Stimulated activated naive CD8-positive, alpha-beta T cell treated with anti-CD3 and anti-CD28 coated beads, Interleukin-15, Interleukin-2, amounts not matched to agents 100 ng/mL and 50 ng/mL, for 24 hours (primary cell): ENCODE results near the gene ZNF629.

ENCODE experiments used
- H3K27ac Mint-ChIP-seq: one replicate; pipeline ENCODE4 v1.8.0; 2021; ENCODE audit warnings: mild to moderate bottlenecking, mixed read lengths
- H3K27me3 Mint-ChIP-seq: one replicate; pipeline ENCODE4 v1.8.0; 2021; ENCODE audit warnings: mixed read lengths
- H3K36me3 Mint-ChIP-seq: one replicate; pipeline ENCODE4 v1.8.0; 2021; ENCODE audit warnings: low read depth, mixed read lengths
- H3K4me1 Mint-ChIP-seq: one replicate; pipeline ENCODE4 v1.8.0; 2021; ENCODE audit warnings: low read depth, mixed read lengths
- H3K4me3 Mint-ChIP-seq: one replicate; pipeline ENCODE4 v1.8.0; 2021; ENCODE audit warnings: mild to moderate bottlenecking, mixed read lengths
- H3K9me3 Mint-ChIP-seq: one replicate; pipeline ENCODE4 v1.8.0; 2021; ENCODE audit warnings: mixed read lengths

ZNF629 gene

DNA sequence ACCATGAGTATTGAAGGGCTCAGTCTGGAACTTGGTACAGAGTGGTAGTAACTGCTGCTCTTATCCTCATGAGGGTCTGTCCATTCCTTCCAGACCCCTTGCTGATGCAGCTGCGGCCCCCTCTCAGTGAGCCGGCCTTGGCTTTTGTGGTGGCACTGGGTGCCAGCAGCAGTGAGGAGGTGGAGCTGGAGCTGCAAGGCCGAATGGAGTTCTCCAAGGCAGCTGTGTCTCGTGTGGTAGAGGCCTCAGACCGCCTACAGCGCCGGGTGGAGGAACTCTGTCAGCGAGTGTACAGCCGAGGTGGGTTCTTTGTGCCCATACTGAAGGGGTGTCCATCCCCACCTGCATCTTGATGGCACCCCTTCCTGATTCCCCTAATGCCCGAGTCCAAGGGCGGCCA, 22.9 kb downstream of the ZNF629 start:
- no peak overlapping the region for H3K27ac Mint-ChIP-seq
- H3K27me3 Mint-ChIP-seq, result no peaks in the 10 kb centered on the region
- H3K4me1 Mint-ChIP-seq, result peaks cover 31% of the 10 kb centered on the region
- peaks cover 45% of the 10 kb centered on the region for H3K36me3 Mint-ChIP-seq
- H3K4me3 Mint-ChIP-seq, result no peak overlapping the region
- no peaks in the 10 kb centered on the region for H3K9me3 Mint-ChIP-seq

DNA sequence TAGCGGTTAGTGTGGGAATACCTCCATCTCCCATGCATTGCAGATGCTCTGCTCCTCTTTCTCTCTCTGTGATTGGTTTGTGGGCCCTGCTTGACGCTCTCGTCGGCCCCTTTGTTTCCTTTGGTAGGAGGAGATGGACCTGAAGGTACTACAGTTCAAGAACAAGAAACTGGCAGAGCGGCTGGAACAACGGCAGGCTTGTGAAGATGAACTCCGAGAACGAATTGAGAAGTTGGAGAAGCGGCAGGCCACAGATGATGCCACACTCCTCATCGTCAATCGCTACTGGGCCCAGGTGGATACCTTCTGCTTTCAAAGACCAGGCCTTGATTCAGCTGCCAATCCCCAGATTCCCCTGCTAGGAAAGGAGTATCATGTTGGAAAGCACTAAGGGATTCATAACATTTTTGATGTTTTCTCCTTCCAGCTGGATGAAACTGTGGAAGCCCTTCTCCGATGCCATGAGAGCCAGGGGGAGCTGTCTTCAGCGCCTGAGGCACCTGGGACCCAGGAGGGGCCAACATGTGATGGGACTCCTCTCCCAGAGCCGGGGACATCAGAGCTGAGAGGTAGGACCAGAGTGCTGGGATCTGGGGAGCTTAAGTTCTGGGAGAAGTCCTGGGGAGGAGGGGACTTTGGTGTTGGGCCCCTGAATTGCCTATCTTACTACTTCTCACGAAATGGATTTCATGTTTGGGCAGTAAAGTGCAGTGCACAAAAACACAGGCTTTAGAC, 23.8 kb downstream of the ZNF629 start:
- Mint-ChIP-seq H3K27ac (peak overlapping the region; percentile 90), H3K4me1 (peaks cover 34% of the 10 kb centered on the region), H3K36me3 (peaks cover 37% of the 10 kb centered on the region), H3K4me3 (peak overlapping the region; percentile 94), H3K27me3 (no peaks in the 10 kb centered on the region), H3K9me3 (no peaks in the 10 kb centered on the region)

DNA sequence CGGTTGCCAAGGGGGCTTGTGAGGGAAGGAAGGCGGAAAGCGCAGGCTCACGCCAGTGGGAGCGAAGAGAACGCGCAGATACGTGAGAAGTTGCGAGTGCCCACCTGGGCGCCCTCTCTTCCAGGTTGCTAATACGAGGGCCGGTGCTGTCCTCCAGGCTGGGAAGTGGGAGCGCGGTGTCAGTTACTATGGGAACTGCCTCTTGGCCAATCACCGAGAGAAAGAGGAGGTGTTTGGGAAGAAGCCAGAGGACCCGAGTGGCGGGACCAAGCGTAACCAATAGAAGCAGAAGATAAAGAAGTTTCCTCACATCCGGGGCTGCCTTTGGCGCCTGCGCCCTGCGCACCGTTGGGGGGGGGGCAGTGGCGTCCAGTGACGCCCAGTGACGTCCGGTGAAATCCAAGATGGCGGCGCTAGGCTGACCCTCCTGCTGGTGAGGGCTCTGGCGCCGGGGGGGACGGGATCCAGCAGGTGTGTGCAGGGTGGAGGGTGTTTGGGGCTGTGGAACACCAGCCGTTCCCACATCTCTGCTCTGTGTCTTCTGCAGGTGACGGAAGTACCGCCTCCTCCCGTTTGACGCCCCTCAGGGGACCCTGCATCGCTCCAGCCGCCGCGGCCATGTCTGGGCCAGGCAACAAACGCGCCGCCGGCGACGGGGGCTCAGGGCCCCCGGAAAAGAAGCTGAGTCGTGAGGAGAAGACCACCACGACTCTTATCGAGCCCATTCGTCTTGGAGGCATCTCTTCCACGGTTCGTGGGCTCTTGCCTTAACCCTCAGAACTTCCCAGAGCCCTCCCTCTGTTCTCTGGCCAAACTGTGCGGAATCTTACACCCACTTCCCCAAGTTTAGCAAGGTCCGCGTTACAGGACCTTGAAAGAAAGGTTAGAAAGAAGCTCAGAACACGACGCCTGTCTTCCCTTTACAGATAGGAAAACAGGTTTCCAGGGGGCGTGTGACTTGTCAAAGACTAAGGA, 24.8 kb downstream of the ZNF629 start, which contains the start of the genes CFAP119 and RNF40:
TSS of gene CFAP119 (minus strand) at position 135 of the 975 bp plus-strand sequence. CDS start 314 bp downstream, outside the sequence.
TSS of gene RNF40 (plus strand) at position 395 of the 975 bp plus-strand sequence. CDS start at position 619, 224 bp downstream.
- peak within 1 kb of the TSS; percentile 94 for H3K4me3 Mint-ChIP-seq
- H3K4me1 Mint-ChIP-seq, result peaks cover 34% of the 10 kb centered on the region
- H3K27ac Mint-ChIP-seq, result peak within 1 kb of the TSS; percentile 90
- H3K36me3 Mint-ChIP-seq, result peaks cover 37% of the 10 kb centered on the region
- H3K9me3 Mint-ChIP-seq, result no peaks in the 10 kb centered on the region
- no peaks in the 10 kb centered on the region for H3K27me3 Mint-ChIP-seq

DNA sequence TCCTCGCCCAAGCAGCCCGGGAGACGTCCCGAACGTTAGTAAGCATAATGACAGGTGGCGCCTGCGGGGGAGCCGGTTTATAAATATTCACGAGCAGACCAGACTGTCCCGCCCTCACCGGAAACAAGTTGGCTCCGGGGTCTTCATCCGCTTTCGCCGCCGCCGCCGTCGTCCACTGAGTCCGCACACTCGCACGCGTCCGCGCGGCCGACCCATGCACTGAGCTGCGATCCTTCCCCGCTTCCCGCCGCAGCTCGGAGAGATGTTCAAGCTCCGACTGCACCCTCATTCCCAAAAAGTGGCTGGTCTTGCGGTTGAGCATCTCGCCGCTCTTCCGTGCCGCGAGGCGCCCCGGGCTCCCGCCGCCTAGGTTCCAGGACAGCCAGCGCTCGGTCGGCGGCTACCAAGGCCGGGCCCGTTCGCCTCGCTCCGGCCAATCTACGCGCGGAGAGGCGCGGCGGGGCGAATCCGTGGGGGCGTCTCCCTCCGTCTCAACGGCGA, 25.5 kb downstream of the ZNF629 start:
- peaks cover 32% of the 10 kb centered on the region for H3K4me1 Mint-ChIP-seq
- peak overlapping the region; percentile 94 for H3K4me3 Mint-ChIP-seq
- H3K27me3 Mint-ChIP-seq, result no peaks in the 10 kb centered on the region

DNA sequence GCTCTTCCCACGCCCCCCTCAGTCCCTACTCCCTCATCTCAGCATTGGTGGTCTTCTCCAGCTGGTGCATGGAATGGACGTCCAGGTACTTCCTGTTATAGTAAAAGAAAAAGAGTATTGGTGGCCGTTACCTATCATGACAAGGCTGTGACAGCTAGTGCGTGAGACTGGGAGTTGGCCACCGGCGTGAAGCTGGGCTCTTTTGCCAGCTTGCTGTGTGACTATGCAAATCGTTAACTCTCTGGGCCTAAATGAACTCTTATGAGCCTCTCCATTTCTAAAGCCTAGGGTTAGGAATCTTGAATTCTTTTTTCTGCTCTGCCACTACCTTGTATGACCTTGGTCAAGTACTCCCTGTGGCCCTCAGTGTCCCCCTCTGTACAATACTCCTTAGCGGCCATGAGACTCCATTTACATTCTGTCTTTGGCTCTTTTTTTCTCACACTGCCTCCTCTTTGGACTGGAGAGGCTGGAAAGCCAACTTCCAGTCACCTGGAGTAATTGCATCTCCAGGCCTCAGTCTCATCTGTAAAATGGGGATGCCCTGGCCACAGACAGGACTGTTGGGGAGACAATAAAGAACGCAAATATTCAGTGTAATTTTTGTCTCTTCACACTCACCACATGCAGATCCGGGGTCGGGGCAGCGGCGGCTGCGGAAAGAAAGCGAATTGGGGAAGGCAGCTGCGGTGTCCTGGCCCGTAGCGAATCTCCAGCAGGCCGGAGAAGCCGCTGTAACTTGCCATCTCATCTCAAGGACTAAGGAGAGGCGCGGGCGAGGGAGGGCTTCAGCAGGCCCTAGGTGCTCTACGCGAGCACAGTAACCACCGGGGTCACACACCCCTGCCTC, 26.2 kb downstream of the ZNF629 start:
- H3K27ac Mint-ChIP-seq, result peak overlapping the region; percentile 81
- H3K27me3 Mint-ChIP-seq, result no peaks in the 10 kb centered on the region
- H3K4me1 Mint-ChIP-seq, result peaks cover 30% of the 10 kb centered on the region
- peaks cover 37% of the 10 kb centered on the region for H3K36me3 Mint-ChIP-seq
- no peaks in the 10 kb centered on the region for H3K9me3 Mint-ChIP-seq
- H3K4me3 Mint-ChIP-seq, result peak overlapping the region; percentile 94

More for the DNA sequence above, 25.5 kb downstream of the ZNF629 start:
- H3K9me3 Mint-ChIP-seq, result no peaks in the 10 kb centered on the region
- H3K36me3 Mint-ChIP-seq, result peaks cover 35% of the 10 kb centered on the region
- H3K27ac Mint-ChIP-seq, result peak overlapping the region; percentile 90

DNA sequence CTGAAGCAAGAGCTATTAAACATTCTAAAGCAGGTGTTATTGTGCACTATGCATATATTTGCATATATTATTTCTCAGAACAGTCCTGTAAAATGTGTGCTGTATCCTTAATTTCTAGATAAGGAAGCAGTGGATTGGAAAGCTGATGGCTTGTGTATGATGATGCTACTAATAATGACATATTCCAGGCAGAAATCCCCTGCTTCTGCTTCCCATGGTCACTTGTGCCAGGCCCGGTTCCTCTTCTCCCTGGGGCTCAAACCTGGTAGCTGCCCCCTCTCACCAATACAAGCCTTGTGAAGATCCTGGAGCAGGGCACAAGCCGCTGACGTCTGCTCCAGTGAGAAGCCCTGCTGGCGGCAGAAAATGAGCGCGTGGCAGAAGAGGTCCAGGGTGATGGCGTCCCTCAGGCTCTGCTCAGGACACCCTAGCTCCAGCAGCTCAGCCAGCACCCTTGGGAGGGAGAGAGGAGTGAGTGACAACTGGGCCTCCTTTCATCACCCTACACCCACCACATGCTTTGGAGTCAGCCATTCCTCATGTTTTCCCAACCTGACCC, 26.9 kb downstream of the ZNF629 start:
- Mint-ChIP-seq H3K36me3 (peaks cover 32% of the 10 kb centered on the region), H3K4me3 (no peak overlapping the region)

DNA sequence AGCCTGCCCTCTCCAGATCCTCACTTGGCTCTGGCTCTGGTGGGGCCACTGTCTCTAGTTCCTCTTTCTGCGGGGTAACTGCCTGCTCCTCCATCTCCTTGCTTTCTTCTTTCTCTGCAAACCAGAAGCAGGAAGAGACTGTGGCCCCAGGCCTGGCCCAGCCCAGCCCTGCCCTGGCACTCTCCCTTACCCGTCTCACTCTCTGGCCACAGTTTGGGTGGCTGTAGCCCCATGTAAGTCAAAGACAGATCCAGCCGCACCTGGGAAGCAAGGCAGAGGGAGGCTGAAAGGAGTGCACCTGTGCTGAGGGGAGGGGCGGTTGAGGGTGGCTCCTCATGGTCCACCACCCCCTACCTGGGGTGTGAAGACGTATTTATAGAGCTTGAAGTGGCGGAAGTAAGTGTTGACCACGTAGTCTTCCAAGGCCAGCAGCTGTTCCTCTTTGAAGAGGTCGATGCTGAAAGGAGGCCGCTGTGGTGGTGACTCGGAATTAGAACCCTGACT, 28.0 kb downstream of the ZNF629 start:
- Mint-ChIP-seq H3K4me1 (peaks cover 30% of the 10 kb centered on the region), H3K4me3 (no peak overlapping the region), H3K27ac (no peak overlapping the region), H3K36me3 (peaks cover 32% of the 10 kb centered on the region), H3K9me3 (no peaks in the 10 kb centered on the region), H3K27me3 (no peaks in the 10 kb centered on the region)

More for the DNA sequence above, 26.9 kb downstream of the ZNF629 start:
- Mint-ChIP-seq H3K4me1 (peaks cover 30% of the 10 kb centered on the region), H3K27me3 (no peaks in the 10 kb centered on the region), H3K27ac (no peak overlapping the region), H3K9me3 (no peaks in the 10 kb centered on the region)

DNA sequence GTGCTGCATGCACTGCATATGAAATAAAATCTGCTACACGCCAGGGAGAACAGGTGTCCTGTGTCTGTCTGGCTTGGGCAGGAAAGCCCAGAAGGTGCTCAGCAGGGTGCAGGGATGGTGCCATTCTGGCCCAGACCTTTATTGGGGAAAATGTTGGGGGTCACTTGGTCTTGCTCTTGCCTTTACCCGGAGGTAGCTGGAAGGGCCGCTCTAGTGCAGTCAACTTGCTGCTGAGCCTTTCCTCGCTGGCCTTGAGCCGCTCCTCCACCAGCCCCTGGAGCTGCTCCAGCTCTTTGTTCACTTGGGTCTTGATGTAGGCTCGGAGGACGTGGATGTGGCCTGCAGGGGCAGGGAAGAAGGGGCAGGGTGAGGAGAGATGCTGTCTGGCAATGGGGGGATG, 29.7 kb downstream of the ZNF629 start:
- no peaks in the 10 kb centered on the region for H3K27me3 Mint-ChIP-seq
- peaks cover 30% of the 10 kb centered on the region for H3K36me3 Mint-ChIP-seq
- H3K9me3 Mint-ChIP-seq, result no peaks in the 10 kb centered on the region
- peaks cover 16% of the 10 kb centered on the region for H3K4me1 Mint-ChIP-seq
- H3K27ac Mint-ChIP-seq, result no peak overlapping the region
- H3K4me3 Mint-ChIP-seq, result no peak overlapping the region

DNA sequence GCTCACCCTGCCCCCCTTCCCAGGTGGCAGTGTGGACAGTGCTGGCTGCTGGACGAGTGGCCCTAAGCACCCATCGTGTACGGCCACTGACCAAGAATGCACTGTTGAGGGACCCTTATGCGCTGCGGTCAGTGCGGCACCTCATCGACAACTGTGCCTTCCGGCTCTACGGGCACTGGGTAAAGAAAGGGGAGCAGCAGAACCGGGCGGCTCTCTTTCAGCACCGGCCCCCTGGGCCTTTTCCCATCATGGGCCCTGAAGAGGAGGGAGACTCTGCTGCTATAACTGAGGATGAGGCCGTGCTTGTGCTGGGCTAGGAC, 30.3 kb downstream of the ZNF629 start:
- Mint-ChIP-seq H3K4me3 (no peak overlapping the region), H3K36me3 (peaks cover 30% of the 10 kb centered on the region), H3K27me3 (no peaks in the 10 kb centered on the region), H3K4me1 (peaks cover 16% of the 10 kb centered on the region), H3K9me3 (no peaks in the 10 kb centered on the region), H3K27ac (no peak overlapping the region)

DNA sequence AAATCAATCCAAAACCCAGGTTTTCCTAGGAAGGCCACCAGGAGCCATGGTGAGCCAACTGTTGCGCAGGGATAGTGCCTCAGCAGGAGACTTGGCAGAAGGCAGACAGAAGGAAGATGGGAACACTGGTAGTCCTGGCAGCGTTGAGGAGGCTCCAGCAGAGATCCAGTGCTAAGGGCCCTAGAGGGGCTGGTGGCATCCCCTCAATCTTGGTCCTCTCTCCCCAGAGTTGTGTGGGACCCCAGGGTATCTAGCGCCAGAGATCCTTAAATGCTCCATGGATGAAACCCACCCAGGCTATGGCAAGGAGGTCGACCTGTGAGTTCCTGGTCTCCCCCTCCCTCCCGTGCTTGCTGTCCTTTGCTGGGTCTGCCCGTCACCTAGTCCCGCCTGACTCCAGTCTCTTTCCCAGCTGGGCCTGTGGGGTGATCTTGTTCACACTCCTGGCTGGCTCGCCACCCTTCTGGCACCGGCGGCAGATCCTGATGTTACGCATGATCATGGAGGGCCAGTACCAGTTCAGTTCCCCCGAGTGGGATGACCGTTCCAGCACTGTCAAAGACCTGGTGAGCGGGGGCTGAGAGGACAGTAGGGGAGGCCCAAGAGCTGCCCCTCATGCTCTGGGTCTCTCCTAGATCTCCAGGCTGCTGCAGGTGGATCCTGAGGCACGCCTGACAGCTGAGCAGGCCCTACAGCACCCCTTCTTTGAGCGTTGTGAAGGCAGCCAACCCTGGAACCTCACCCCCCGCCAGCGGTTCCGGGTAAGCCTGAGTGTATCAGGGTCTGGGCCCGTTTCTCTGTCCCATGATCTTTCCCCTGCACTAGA, 30.8 kb downstream of the ZNF629 start:
- Mint-ChIP-seq H3K27ac (no peak overlapping the region), H3K4me3 (no peak overlapping the region), H3K4me1 (peaks cover 15% of the 10 kb centered on the region), H3K36me3 (peaks cover 34% of the 10 kb centered on the region), H3K9me3 (no peaks in the 10 kb centered on the region), H3K27me3 (no peaks in the 10 kb centered on the region)

DNA sequence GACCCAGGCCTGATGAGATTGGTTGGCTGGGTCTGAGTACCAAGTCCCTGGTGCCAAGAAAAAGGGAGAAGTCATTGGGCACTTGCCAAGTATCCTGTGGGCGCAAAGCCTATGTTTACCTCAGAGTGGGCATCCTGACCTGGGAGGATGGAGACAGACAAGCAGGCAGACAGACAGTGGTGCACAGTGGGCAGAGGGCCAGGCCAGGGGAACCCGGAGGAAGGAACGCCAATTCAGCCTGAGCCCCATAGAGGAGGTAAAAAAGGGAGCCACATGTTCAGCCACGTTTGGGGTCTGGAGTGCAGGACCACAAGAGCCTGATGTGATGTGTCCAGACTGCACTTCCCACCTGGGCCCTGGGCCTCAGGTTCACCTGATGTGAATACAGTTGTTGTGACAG, 33.4 kb downstream of the ZNF629 start:
- Mint-ChIP-seq H3K36me3 (peaks cover 44% of the 10 kb centered on the region), H3K4me3 (no peak overlapping the region), H3K27ac (no peak overlapping the region), H3K27me3 (no peaks in the 10 kb centered on the region), H3K9me3 (no peaks in the 10 kb centered on the region), H3K4me1 (peaks cover 14% of the 10 kb centered on the region)

DNA sequence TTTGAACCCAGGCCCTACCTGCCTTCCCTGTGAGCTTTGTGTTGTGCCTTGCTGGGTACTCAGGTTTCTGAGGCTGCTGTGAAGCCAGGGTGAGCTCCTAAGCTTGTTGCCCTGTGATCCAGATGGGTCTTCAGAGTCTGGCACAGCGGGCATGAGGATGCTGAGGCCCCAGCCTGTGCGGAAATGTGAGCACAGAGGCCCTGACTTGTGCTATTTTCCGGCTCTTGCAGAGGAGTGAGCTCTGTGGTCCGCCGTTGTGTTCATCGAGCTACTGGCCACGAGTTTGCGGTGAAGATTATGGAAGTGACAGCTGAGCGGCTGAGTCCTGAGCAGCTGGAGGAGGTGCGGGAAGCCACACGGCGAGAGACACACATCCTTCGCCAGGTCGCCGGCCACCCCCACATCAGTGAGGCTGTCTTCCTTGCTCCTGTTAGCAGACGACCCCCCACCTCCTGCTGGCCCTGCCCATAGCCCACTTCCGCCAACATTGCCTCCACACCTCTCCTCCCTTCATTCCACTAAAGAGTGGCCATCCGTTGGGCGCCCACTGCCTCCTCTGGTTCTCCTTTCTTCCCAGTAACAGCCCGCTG, 36.0 kb downstream of the ZNF629 start:
- peaks cover 33% of the 10 kb centered on the region for H3K36me3 Mint-ChIP-seq
- H3K4me1 Mint-ChIP-seq, result peaks cover 23% of the 10 kb centered on the region
- H3K27me3 Mint-ChIP-seq, result no peaks in the 10 kb centered on the region
- H3K4me3 Mint-ChIP-seq, result no peak overlapping the region
- no peak overlapping the region for H3K27ac Mint-ChIP-seq
- H3K9me3 Mint-ChIP-seq, result no peaks in the 10 kb centered on the region

DNA sequence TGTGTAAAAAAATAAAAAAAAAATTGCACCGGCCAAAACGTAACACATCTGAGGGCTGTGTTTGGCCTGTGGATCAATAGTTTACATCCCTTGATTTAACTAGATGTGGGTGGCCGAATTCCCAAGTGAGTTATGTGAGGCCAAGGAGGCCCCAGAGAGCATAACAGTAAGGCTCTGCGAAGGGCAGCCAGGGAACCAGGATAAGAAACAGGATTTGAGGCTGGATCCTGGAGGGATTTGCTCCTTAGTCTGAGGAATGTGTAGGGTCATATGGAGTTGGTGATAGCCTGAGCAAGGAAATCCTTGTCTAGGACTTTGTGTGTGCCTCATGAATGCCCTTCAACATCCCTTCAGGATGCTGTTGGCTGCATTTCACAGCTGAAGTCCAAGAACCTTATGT, 36.8 kb downstream of the ZNF629 start:
- Mint-ChIP-seq H3K4me3 (peak overlapping the region; percentile 90), H3K4me1 (peaks cover 23% of the 10 kb centered on the region), H3K27ac (no peak overlapping the region), H3K9me3 (no peaks in the 10 kb centered on the region), H3K36me3 (peaks cover 32% of the 10 kb centered on the region), H3K27me3 (no peaks in the 10 kb centered on the region)
